ENCODE measurements around the gene HIPK2.

HIPK2 gene

DNA sequence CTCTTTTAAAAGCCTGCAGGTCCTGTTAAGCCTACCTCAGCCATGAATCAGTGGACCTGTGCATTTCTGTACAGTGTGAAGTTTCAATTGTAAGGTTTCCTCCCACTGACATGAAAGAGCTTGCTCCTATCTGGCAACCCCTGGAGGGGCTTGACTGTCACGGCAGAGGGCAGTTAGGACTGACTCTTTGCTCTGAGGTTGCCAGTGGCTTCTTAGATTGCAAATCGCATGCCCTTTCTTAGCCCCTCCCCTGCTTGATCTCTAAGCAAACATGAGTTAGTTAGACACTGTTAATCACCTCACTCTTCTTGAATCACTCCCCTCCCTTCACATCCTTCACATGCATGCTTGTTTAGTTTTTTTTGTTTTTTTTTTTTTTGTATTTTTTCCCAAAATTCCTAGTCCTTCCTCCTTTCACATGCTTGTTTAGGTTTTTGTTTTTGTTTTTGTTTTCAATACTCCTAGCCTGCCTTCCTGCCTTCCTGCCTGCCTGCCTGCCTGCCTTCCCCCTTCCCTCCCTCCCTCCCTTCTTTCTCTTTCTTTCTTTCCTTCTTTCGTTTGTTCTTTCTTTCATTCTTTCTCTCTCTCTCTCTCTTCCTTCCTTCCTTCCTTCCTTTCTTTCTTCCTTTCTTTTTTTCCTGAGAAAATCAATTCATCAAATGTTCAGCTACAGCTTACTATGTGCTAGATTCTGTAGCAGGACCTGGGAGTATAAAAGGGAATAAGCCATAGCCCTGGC is 6.0 kb upstream of the HIPK2 start:
- no peak for DNase-seq

DNA sequence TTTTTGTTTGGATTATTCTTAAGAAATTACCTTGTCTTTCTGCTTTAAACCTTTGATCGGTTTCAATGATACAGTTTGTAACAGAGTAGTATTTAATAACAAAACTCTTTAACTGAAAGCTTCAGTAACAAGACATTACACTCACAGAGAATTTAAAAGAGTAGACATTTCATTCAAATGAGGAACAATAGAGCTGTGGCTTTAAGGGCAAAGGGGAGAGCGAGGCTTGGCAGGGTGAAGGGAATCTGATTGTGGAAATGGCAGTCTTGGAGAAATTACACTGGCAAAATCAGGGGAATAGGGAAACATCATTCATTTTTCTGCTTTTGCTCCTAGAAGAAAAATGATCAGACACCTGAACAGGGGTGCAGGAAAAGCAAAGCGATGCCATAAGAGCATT is 5.1 kb upstream of the HIPK2 start:
- DNase-seq: no peak

DNA sequence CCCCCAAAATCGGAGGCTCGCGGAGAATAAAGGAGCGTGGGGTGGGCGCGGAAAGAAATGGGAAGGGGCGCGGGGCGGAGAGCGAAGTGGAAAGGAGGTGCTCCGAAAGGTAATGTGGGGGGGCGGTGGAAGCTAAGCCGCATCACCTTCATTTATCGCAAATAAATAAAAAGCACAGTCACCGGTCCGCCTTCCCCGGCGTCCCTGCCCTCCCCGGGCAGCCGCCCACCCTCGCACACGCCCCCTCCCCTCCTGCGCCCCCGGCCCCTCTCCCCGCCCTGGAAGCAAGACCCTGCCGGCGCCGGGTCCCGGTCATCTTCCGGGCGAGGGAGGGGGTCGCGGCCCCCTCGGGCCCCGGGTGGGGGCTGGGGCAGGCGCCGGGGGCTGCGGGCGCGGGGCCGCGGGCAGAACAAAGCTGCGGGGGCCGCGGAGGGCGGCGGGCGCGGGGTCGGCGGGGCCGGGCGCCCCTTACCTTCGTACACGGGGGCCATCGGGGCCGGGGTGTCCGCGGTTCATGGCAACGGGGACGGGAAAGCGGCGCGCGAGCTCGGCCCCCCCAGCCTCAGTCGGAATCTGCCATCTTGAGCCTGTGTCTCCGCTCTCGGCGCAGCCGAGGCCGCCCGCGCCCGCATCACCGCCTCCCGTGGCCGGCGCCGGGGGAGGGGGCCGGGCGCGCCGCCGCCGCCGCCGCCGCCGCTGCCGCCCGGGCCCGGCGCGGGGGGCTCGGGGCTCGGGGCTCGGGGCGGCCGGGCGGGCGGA is 486 bp downstream of the HIPK2 start:
- peak; percentile 28 for DNase-seq

DNA sequence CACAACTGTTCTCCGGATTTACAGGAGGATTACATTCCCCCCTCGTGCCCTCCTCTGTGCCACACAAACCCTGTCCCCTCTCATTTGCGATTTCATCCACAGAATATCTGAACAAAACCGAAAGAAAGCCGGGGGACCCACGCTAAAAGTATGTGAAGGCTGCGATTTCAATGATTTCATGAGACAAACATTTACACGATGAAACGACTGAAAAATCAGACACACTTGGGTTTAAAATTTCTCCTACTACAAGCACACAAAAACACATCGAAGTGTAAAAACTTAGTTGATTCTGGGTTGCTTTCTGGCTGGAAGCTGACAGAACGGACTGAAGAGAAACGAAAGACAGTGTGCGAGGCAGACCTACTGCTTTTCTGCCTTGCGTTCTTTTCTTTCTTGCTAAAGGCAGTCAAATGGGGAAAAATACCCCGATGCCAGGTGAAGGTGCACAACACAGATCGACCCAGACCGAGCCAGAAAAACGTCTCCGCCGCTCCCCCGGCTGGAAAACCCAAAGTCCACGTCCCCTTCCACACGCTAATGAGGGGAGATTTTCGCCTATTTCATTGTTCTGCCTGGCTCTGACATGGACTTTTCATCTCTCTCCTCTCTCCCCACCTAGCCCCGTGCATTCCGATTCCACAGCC is 1.2 kb downstream of the HIPK2 start:
- DNase-seq: peak; percentile 70

DNA sequence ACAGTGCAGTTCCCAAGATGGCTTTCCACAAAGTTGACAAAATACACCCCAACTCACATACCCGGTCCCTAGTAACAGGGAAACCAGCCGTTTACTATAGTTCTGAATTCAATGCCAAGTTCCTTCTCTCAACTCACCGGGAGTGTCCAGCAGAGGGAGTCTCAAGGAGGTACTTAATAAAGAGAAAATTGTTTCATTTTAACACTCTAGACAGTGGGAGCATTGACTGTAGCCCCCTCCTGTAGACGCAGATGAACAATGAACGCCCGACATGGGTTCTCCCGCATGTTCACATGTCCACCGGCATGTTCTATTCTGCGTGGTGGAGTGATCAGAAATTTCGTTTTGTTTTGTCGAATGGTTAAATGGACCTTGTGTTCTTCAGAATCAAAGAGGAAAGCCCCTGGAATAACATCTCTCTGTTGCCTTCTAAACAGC is 1.9 kb downstream of the HIPK2 start:
- peak; percentile 71 for DNase-seq

DNA sequence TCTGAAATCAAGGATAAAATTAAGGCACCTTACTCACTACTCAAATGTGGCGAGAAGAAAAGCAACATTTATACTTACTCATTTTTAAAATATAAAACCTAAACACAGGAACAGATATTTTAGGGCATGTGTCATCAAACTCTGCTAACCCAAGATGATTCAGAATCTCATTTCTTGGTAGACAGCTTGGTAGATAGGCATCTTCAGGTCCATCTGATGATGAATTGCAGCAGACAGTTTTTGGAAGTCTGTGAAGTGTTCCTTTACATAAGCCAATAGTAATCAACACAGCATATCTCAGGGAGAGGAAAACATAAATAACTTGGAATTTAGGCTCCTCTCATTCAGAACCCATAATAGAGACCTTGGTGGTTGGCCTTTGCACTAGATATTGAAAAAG is 3.4 kb downstream of the HIPK2 start:
- DNase-seq: no peak

DNA sequence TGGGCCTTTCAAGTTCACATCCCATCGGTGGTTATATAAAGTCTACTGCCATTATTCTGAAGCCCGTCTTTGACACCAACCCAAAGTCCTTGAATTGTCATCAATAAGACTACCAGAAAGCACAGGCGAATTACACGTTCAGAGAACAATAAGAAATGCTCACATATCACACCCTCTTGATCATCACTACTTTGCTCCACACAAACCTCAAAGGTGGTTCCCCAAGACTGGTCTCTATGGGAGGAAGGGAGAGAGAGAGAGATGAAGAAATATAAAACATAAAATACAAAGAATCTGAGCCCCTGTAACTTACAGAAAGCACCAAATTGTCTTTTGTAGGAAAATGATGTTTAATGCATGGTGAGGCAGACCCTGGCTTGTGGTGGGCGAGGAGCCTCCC is 4.4 kb downstream of the HIPK2 start:
- DNase-seq: no peak

DNA sequence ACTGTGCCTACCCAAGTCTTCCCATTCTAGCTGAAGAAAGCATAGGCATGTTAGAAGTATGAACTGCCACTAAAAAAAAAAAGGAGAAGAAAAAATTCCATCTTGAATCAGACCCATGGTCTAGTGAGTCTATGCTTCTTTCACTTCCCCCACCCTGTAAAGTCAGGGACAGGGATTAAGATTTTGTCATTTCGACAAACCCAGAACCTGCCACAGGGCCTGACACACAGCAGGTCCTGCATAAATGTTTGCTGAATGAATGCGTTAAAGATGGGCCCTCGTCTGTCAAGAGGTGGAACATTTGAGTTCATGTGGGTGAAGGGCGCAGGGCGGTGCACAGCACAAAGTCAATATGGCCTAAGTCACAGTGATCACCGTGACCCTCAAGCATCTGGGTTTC is 4.9 kb downstream of the HIPK2 start:
- no peak for DNase-seq

DNA sequence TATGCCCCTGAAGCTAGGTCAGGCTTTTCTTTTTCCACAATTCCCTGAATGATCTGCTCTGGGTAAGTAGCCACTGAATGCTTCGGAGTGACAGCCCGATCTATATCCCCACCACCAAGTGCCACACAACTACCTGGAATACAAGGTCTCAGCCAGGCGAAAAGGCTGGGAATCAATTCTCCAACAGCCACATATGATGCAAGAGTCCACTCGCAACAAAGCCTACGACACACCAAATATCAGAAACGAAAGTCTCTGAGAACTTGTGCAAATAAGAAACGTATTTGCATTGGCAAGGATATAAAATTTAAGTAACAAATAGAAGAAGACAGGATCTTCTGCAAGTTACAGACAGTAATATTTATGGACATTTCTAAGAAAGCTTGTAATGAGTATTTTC is 5.7 kb downstream of the HIPK2 start:
- DNase-seq: no peak

DNA sequence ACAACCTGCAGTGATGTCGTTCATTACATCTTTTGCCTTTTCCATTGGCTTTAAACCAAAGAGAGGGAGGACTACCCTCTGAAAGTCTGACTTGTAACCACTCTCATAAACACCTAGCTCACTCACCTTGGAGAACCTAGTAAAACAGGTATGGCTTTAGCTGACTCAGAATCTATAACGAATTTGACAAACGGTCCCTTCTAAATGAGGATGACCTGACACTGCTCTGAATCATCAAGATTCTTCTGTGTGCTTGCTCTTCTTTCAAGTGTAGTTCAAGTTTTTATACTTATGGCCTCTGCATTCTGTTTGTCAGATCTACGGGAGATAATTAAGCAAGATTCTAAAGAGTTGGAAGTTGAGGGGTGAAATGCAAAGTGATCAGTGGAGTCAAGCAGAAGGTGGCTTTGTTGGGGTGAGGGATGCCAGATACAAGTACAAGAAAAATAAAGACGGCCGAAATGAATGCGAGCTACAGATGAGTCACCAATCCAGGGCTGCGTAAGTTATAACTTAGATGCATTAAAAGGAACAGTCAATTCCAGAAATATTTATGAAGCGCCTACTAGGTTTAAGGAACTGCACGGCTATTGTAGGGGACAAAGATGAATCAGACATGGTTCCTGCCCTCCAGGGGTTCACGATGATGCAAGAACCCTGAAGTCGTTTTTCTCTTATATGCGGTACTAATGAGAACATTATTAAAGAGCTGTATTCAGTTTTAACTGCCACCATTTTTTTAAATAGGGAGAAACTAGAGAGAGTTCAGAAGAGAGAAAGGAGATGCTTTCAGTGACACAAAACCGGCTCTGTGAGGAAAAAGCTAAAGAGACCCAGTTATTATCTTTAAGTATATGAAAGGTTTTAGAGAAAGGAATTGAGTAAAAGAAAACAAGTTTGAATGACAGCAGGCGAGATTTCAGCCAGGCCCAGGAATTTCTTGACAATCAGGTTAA is 6.5 kb downstream of the HIPK2 start:
- DNase-seq: no peak

DNA sequence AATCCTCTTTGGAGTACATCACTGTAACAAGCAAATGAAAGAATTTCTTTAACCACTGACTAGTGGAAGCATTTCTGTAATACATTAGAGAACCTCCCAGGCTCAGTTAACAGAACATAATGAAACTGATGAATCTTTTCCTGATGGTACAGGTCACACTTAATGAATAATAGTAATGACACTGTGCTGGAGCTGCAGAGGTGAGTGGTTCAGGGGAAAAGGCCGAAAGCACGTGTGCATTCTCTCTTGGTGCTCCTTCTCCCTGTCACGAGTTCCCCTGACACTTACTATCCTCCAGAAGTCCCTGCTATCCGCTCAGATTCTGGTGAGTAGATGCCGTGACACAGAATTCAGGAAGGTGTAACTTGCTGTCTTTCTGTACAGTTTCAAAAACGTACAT is 8.0 kb downstream of the HIPK2 start:
- DNase-seq: no peak

DNA sequence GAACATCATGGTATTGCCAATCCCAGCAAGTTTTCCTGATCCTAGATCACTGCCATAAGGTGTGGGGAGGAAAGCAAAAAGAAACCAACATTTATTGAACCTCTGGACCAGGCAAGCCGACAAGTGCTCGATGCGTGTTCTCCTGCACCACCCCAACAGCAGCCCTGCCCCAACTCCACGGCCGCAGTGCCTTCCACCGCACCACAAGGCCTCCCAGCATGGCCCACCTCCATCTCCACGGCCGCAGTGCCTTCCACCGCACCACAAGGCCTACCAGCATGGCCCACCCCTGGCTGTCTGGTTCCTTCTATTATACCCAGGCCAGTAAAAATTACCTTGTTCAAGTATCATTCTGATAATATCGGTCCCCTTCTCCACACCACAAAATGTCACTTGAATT is 8.7 kb downstream of the HIPK2 start:
- DNase-seq: no peak

DNA sequence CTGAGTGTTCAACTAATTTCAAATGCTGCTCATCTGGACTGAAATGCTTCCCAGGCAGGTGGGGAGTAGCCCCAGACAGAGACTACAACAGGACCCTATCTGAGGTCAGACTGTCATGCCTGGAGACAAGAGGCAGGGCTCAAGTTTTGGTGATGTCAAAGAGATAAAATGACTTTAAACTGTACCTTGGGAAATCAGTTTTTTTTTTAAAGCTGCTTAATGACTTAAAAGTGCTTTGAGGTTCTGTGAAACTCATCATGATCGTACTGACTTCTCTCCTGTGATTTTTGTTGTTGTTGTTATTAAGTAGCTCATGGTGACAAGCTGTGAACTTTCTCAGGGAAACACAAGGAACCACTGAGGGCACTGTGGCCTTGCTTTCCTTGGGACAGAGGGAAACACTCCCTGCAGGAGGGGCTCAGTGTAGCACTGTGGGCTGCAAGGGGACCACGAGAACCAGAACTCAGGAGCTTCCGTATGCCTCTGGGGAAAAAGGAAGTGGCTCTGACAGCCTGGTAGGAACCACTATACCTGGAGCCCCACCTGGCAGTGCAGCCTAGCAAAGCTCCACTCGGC is 9.5 kb downstream of the HIPK2 start:
- DNase-seq: no peak

DNA sequence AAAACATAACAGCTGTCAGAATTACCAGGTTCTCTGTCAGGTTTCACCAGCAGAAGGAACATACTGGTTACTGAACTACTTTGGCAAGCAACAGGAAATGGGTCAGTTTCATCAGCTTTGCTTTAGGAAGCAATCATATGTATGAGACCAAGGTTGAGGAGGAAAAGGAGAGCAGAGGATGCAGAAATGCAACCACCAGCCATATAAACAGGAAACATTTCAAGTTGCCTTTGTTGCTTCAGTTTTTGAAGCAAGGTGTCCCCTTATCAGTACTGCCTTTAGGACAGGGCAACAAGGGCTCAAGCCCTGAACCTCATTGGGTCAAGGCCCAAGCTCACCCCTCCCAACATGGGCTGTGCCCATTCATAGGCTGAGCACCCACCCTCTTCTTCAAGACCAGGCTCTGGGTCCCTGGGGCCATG is 10.2 kb downstream of the HIPK2 start:
- DNase-seq: no peak

DNA sequence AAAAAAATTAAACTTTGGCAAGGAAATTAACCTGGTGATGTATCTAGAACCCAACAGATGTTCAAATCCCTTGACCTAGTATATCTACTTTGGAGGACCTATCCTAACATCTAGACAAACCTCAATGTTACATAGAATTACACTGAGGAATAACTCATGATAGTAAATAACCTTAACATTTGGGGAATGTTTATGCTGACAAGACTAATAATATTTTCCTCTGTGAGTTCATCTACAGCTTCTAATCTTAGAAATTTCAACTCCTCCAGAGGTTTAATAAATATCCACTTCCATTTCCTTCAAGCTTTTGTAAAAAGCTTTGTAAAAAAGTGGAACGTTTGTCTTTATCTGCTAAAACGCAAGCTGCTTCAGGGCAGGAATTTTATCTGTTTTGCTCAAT is 12.7 kb downstream of the HIPK2 start:
- DNase-seq: no peak

DNA sequence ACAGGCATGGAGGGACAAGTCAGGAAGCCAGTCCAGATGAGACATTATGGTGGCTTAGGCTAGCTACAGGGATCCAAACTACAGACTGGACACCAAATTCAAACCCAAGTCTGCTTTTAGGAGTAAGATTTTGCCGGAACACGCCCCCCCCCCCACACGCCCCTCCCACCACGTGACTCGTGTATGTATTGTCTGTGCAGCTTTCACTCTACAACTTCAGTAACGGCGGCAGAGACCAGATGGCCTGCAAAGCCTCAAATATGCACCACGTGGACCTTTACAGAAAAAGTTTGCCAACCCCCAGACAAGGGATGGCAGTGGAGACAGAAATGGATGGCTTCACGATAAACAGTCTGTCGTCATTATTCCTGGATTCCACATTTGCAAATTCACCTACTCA is 14.5 kb downstream of the HIPK2 start:
- DNase-seq: no peak

DNA sequence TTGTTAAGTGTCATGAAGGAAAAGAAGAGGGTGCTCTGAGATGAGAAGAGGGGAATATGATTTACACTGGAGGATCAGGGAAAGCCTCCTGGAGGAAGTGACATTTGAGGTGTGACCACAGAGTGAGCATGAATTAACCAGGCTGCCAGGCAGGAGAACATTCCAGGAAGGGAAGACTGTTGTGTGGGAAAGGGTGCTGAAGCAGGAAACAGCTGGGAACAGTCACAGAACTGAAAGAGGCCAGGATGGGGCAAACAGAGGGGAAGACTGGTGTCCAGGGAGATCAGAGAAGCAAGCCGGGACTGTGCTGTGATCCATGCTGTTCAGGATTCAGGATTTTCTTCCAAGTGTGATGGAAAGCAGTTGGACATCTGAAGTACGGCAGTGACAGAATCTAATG is 14.9 kb downstream of the HIPK2 start:
- DNase-seq: no peak

DNA sequence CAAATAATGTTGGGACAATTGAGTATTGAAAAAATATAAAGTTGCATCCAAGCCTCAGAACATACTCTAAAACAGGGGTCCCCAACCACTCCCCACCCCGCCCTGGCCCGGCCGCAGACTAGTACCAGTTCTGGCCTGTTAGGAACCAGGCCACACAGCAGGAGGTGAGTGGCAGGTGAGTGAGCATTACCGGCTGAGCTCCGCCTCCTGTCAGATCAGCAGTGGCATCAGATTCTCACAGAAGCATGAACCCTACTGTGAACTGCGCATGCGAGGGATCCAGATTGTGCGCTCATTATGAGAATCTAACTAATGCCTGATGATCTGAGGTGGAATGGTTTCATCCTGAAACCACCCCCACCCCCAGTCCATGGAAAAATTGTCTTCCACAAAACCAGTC is 19.4 kb downstream of the HIPK2 start:
- DNase-seq: no peak

DNA sequence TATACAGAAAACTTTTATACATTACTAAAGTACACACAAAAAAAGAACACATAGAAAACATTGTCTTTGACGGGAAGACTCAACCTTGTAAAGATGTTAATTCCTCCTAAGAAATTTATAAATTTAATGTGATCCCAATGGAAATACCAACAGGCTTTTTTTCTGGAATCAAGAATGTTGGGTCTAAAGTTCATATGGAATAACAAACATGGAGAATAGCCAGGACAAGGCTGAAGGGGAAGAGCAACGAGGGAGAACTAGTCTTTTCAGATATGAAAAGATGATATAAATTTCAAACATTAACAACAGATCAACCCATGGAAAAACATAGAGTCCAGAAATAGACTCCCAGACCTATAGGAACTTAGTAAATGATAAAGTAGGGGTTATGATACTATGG is 19.8 kb downstream of the HIPK2 start:
- no peak for DNase-seq

DNA sequence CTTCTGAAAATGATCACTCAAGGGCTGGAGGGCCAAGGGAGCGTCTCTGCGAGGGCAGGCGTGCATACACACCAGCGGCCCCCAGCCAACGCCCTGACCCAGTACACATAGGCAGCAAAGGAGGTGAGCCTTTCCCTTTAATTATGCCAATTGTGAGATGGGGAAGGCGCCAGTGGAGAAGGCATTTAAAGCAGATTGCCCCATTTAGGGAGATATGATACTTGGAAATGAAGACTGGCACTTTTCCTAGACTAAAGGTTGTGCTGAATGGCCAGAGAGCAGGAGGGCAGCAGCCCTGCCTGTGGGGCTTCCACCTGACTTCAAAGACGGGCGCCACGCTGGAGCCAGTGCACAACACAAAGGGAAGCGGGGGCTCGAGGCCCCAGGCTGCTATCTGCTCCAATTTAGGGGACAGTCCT is 24.1 kb downstream of the HIPK2 start:
- no peak for DNase-seq

DNA sequence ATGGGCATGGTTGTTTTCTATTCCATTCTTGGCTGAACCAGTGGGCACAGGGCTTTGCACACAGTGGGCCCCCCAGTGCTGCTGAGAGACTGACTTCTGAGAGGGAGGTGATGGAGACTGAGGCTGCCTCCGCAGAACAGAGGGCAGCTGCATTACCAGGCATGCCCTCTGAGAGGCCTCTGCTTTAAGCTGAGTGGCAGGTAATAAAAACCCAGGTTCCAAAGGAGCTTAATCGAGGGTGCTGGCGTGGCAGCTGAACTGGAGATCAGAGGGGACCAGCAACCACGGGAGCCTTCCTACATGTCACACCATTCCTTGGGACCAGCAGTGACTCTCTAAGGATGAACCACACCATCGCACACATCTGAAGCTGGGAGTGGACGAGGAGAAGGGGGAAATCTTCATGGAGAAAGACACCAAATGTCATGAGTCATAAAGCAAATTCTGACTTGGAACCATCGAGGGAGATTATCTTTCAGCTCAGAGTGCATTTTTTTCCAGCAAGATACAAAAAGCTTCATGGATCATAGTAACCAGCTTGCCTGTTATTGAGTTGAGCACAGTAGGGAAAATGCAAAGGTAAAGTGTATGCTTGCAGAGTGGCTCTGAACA is 24.6 kb downstream of the HIPK2 start:
- DNase-seq: no peak

DNA sequence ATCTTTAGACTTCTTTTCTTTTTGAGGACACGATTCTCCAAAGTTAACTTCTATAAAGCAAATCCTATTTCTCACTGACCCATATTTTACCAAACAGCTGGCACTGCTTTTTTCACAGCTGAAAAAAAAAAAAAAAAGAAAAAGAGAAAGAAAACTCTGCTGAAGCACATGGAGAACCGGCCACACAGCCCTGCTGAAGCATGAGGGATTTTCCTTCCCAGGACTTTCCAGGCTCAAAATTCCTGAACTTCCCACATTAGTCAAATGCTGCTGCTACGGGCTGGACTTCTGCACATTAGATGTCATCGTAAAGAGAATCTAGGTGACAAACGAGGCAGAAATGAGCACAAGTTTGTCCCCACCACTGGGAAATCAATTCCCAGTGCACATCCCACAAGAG is 25.2 kb downstream of the HIPK2 start:
- no peak for DNase-seq
